Measurements from ENCODE around the gene AMBRA1.

Gene AMBRA1

GRCh38 chr11:46523290-46523689 is 70.5 kb downstream of the AMBRA1 start:
- H4K20me1 ChIP-seq (ENCODE audit: insufficient read depth), result no peaks in the 10 kb centered on the region

GRCh38 chr11:46522682-46523281 is 71.0 kb downstream of the AMBRA1 start:
- Histone ChIP-seq H3K4me2 (no peak overlapping the region), H4K20me1 (ENCODE audit: insufficient read depth) (no peaks in the 10 kb centered on the region)

More at GRCh38 chr11:46523290-46523689, 70.5 kb downstream of the AMBRA1 start:
- H3K79me2 ChIP-seq (ENCODE audit: insufficient read depth, low read depth), result peaks cover 36% of the 10 kb centered on the region; the same call in 1 of the 2 replicates
- no peak overlapping the region for H3K9ac ChIP-seq
- no peak overlapping the region for H3K4me2 ChIP-seq
- peaks cover 55% of the 10 kb centered on the region for H3K4me1 ChIP-seq (ENCODE audit: low read depth, poor library complexity, severe bottlenecking)
- no peaks in the 10 kb centered on the region for H3K36me3 ChIP-seq (ENCODE audit: insufficient read depth)
- TF ChIP-seq CTCF (conservative IDR thresholded peaks at IDR 0.05; ENCODE audit: low read depth, low read length), result no peak
- no peaks in the 10 kb centered on the region for H3K27me3 ChIP-seq (ENCODE audit: insufficient read depth, low read depth)
- H2AFZ ChIP-seq (ENCODE audit: low read depth), result no peak overlapping the region
- H3K4me3 ChIP-seq (IDR thresholded peaks at IDR 0.05; ENCODE audit: insufficient read depth, low read depth, low read length), result no peak overlapping the region
- no peak overlapping the region for H3K27ac ChIP-seq

GRCh38 chr11:46521961-46522681 is 71.7 kb downstream of the AMBRA1 start:
- Histone ChIP-seq H3K27me3 (ENCODE audit: insufficient read depth, low read depth) (no peaks in the 10 kb centered on the region), H3K4me2 (no peak overlapping the region), H3K79me2 (ENCODE audit: insufficient read depth, low read depth) (peaks cover 35% of the 10 kb centered on the region; the same call in 1 of the 2 replicates), H3K4me3 (IDR thresholded peaks at IDR 0.05; ENCODE audit: insufficient read depth, low read depth, low read length) (no peak overlapping the region), H3K9ac (no peak overlapping the region), H3K27ac (no peak overlapping the region), H3K36me3 (ENCODE audit: insufficient read depth) (no peaks in the 10 kb centered on the region), H2AFZ (ENCODE audit: low read depth) (no peak overlapping the region), H4K20me1 (ENCODE audit: insufficient read depth) (no peaks in the 10 kb centered on the region), H3K4me1 (ENCODE audit: low read depth, poor library complexity, severe bottlenecking) (peaks cover 43% of the 10 kb centered on the region)
- 0 out of 2 replicates have a peak, but pooled peaks have one; percentile 17 for TF ChIP-seq CTCF (conservative IDR thresholded peaks at IDR 0.05; ENCODE audit: low read depth, low read length)

More at GRCh38 chr11:46522682-46523281, 71.0 kb downstream of the AMBRA1 start:
- no peak overlapping the region for H2AFZ ChIP-seq (ENCODE audit: low read depth)
- no peak overlapping the region for H3K27ac ChIP-seq
- H3K4me3 ChIP-seq (IDR thresholded peaks at IDR 0.05; ENCODE audit: insufficient read depth, low read depth, low read length), result no peak overlapping the region
- H3K27me3 ChIP-seq (ENCODE audit: insufficient read depth, low read depth), result no peaks in the 10 kb centered on the region
- no peak overlapping the region for H3K9ac ChIP-seq
- peaks cover 50% of the 10 kb centered on the region for H3K4me1 ChIP-seq (ENCODE audit: low read depth, poor library complexity, severe bottlenecking)
- no peak for TF ChIP-seq CTCF (conservative IDR thresholded peaks at IDR 0.05; ENCODE audit: low read depth, low read length)
- H3K79me2 ChIP-seq (ENCODE audit: insufficient read depth, low read depth), result peaks cover 36% of the 10 kb centered on the region; the same call in 1 of the 2 replicates
- H3K36me3 ChIP-seq (ENCODE audit: insufficient read depth), result no peaks in the 10 kb centered on the region

GRCh38 chr11:46520971-46521745 is 72.7 kb downstream of the AMBRA1 start:
- TF ChIP-seq CTCF (conservative IDR thresholded peaks at IDR 0.05; ENCODE audit: low read depth, low read length), result no peak
- no peak overlapping the region for H3K9ac ChIP-seq
- no peaks in the 10 kb centered on the region for H3K36me3 ChIP-seq (ENCODE audit: insufficient read depth)
- no peak overlapping the region for H3K4me3 ChIP-seq (IDR thresholded peaks at IDR 0.05; ENCODE audit: insufficient read depth, low read depth, low read length)
- H3K27ac ChIP-seq, result peak overlapping the region; percentile 15; the same call in 1 of the 2 replicates
- H2AFZ ChIP-seq (ENCODE audit: low read depth), result no peak overlapping the region
- H3K27me3 ChIP-seq (ENCODE audit: insufficient read depth, low read depth), result no peaks in the 10 kb centered on the region
- no peaks in the 10 kb centered on the region for H4K20me1 ChIP-seq (ENCODE audit: insufficient read depth)
- peaks cover 33% of the 10 kb centered on the region for H3K4me1 ChIP-seq (ENCODE audit: low read depth, poor library complexity, severe bottlenecking)
- peaks cover 34% of the 10 kb centered on the region; the same call in 1 of the 2 replicates for H3K79me2 ChIP-seq (ENCODE audit: insufficient read depth, low read depth)
- peak overlapping the region; percentile 3; the same call in 1 of the 2 replicates for H3K4me2 ChIP-seq

Data from KMS-11 (cell line).